ENCODE measurements around the gene KRTAP21-1. TPM values are rescaled to one million over a fixed set of nuclear protein-coding genes. Genes with fewer than 3 reads are reported as not detected.
A peak's percentile ranks its signal among the peaks of the same experiment; 100 is the strongest.

KRTAP21-1 gene
- total RNA-seq, 1 experiment from 2014 or later, result not detected

DNA sequence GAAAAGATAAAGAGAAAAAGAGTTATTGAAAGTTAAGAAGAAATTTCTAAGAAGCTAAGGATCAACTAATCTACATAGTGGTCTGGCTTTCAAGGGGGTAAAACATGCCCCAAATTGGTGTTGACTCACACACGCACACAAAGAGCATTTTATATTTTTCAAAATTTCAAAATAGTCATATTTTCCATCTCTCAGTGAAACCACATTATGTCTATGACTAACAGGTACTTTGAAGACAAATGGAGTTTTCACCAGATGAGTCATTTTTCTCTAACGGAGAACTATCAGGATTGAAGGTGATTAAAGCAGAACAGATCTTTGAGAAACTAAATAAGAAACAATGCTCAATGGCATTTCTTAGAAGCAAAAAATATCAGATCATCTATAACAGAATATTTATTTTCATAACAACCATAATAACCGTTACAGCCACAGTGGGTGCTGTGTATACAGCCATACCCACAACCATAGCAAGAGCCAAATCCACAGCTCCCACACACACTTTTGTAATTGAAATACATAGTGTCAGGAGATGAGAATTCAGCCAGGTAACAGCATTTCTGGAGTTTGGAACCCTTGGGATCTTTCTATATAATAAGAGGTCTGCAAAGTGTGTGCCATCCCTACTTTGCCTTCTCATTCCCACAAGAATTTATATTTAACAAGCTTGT, 36.9 kb downstream of the KRTAP21-1 start, which contains the start of gene KRTAP21-3:
KRTAP21-3 (minus strand) TSS at position 539 of the 671 bp plus-strand sequence; CDS start at position 521, 18 bp downstream.
- no peak within 1 kb of the TSS for H2AFZ ChIP-seq (ENCODE audit: low read length)

GRCh38 chr21:30717105-30717504, 38.1 kb downstream of the KRTAP21-1 start:
- peak overlapping the region; percentile 90 for H3K27ac ChIP-seq (ENCODE audit: low read length)
- no peak overlapping the region for H3K4me3 ChIP-seq (ENCODE audit: low read length)
- peaks cover 46% of the 10 kb centered on the region for H3K4me1 ChIP-seq (ENCODE audit: insufficient read depth, low read length)
- H2AFZ ChIP-seq (ENCODE audit: low read length), result no peak overlapping the region
- no peak for TF ChIP-seq EZH2 (IDR thresholded peaks at IDR 0.05; ENCODE audit: low read length, unreplicated experiment)
- no peak for TF ChIP-seq CTCF (conservative IDR thresholded peaks at IDR 0.05; ENCODE audit: low read depth, low read length)
- no peak for TF ChIP-seq EZH2phosphoT487 (IDR thresholded peaks at IDR 0.05; ENCODE audit: borderline replicate concordance, low read length)
- POLR2A ChIA-PET (ENCODE audit: unreplicated experiment), result no interaction called here
- H3K27me3 ChIP-seq (ENCODE audit: low read length), result no peaks in the 10 kb centered on the region
- no peak for ATAC-seq
- H3K4me2 ChIP-seq (ENCODE audit: low read length), result no peak overlapping the region
- CTCF ChIA-PET, result no interaction called here
- H3K9ac ChIP-seq (ENCODE audit: low read length), result peak overlapping the region; percentile 38
- intact Hi-C loops (cut with micrococcal nuclease), result no loop called here
- peaks cover 5% of the 10 kb centered on the region; the same call in 1 of the 2 replicates for H3K9me3 ChIP-seq (ENCODE audit: low read length)
- H3K79me2 ChIP-seq (ENCODE audit: low read length), result no peaks in the 10 kb centered on the region
- H4K20me1 ChIP-seq (ENCODE audit: low read length), result no peaks in the 10 kb centered on the region
- H3K36me3 ChIP-seq (ENCODE audit: low read depth, low read length), result no peaks in the 10 kb centered on the region
- H3F3A ChIP-seq (ENCODE audit: low read length, unreplicated experiment), result peaks cover 4% of the 10 kb centered on the region
- no peaks in the 10 kb centered on the region for H3K9me2 ChIP-seq (replicated peaks; ENCODE audit: low read length)
- DNase-seq, result no peak
- no TSS peak for BruUV-seq (replicated peaks)

More for the DNA sequence above, 36.9 kb downstream of the KRTAP21-1 start, which contains the start of gene KRTAP21-3:
- peak within 1 kb of the TSS; percentile 47 for H3K9ac ChIP-seq (ENCODE audit: low read length)
- peak within 1 kb of the TSS; percentile 63 for H3K4me2 ChIP-seq (ENCODE audit: low read length)
- no peaks in the 10 kb centered on the region for H3K9me2 ChIP-seq (replicated peaks; ENCODE audit: low read length)
- peak within 1 kb of the TSS; percentile 90 for H3K27ac ChIP-seq (ENCODE audit: low read length)
- POLR2A ChIA-PET (ENCODE audit: unreplicated experiment), result no interaction called here
- H3K4me1 ChIP-seq (ENCODE audit: insufficient read depth, low read length), result peaks cover 46% of the 10 kb centered on the region
- H3K9me3 ChIP-seq (ENCODE audit: low read length), result no peaks in the 10 kb centered on the region
- intact Hi-C loops (cut with micrococcal nuclease), result no loop called here
- TF ChIP-seq CTCF (conservative IDR thresholded peaks at IDR 0.05; ENCODE audit: low read depth, low read length) (no peak), EZH2phosphoT487 (IDR thresholded peaks at IDR 0.05; ENCODE audit: borderline replicate concordance, low read length) (no peak), EZH2 (IDR thresholded peaks at IDR 0.05; ENCODE audit: low read length, unreplicated experiment) (no peak)
- DNase-seq, result peak; percentile 94
- no peaks in the 10 kb centered on the region for H3K79me2 ChIP-seq (ENCODE audit: low read length)
- no peak within 1 kb of the TSS for H3K4me3 ChIP-seq (ENCODE audit: low read length)
- no peaks in the 10 kb centered on the region for H4K20me1 ChIP-seq (ENCODE audit: low read length)
- BruUV-seq (replicated peaks), result TSS peak; percentile 64
- ATAC-seq, result peak; percentile 66
- CTCF ChIA-PET, result no interaction called here
- peaks cover 4% of the 10 kb centered on the region for H3F3A ChIP-seq (ENCODE audit: low read length, unreplicated experiment)
- H3K36me3 ChIP-seq (ENCODE audit: low read depth, low read length), result no peaks in the 10 kb centered on the region
- no peaks in the 10 kb centered on the region for H3K27me3 ChIP-seq (ENCODE audit: low read length)

- CTCF ChIA-PET, result interaction anchor here (1.1 kb wide), 1 partner anchor 16 kb away, joined by 6 read pairs; no protein-coding TSS in a partner anchor
- Histone ChIP-seq H3K27me3 (ENCODE audit: low read length) (no peaks in the 10 kb centered on the region), H3K9me2 (replicated peaks; ENCODE audit: low read length) (no peaks in the 10 kb centered on the region), H4K20me1 (ENCODE audit: low read length) (no peaks in the 10 kb centered on the region), H3K36me3 (ENCODE audit: low read depth, low read length) (no peaks in the 10 kb centered on the region), H3K9ac (ENCODE audit: low read length) (no peak overlapping the region), H3K4me2 (ENCODE audit: low read length) (peak overlapping the region; percentile 11), H3K9me3 (ENCODE audit: low read length) (peaks cover 12% of the 10 kb centered on the region; the same call in 1 of the 2 replicates), H3K79me2 (ENCODE audit: low read length) (no peaks in the 10 kb centered on the region), H3K27ac (ENCODE audit: low read length) (peak overlapping the region; percentile 69), H3F3A (ENCODE audit: low read length, unreplicated experiment) (peaks cover 4% of the 10 kb centered on the region), H3K4me3 (ENCODE audit: low read length) (no peak overlapping the region), H2AFZ (ENCODE audit: low read length) (peak overlapping the region; percentile 52; the same call in 1 of the 2 replicates), H3K4me1 (ENCODE audit: insufficient read depth, low read length) (peaks cover 44% of the 10 kb centered on the region)
- no peak for TF ChIP-seq EZH2 (IDR thresholded peaks at IDR 0.05; ENCODE audit: low read length, unreplicated experiment)
- no peak for TF ChIP-seq EZH2phosphoT487 (IDR thresholded peaks at IDR 0.05; ENCODE audit: borderline replicate concordance, low read length)
- TF ChIP-seq CTCF (conservative IDR thresholded peaks at IDR 0.05; ENCODE audit: low read depth, low read length), result no peak
- POLR2A ChIA-PET (ENCODE audit: unreplicated experiment), result no interaction called here
- intact Hi-C loops (cut with micrococcal nuclease), result loop anchor here (1.0 to 5.0 kb wide), 3 partner anchors 93 to 373 kb away; no protein-coding TSS in a partner anchor
- DNase-seq, result peak; percentile 72
- no TSS peak for BruUV-seq (replicated peaks)
- peak; percentile 35 for ATAC-seq
Observed at GRCh38 chr21:30714946-30715345, 40.3 kb downstream of the KRTAP21-1 start.

Data from PC-3 (cell line).